ENCODE results near the gene UNC119.

UNC119 gene

GRCh38 chr17:28544402-28545140 lies 7.9 kb downstream of the UNC119 start:
- no peak for DNase-seq (ENCODE audit: low read depth)

GRCh38 chr17:28541439-28541838 lies 11.0 kb downstream of the UNC119 start:
- no peak for DNase-seq (ENCODE audit: low read depth)

GRCh38 chr17:28540231-28540630 lies 12.2 kb downstream of the UNC119 start:
- DNase-seq (ENCODE audit: low read depth): no peak

GRCh38 chr17:28538296-28538895 lies 14.0 kb downstream of the UNC119 start:
- DNase-seq (ENCODE audit: low read depth): no peak

GRCh38 chr17:28537219-28537610 lies 15.2 kb downstream of the UNC119 start:
- DNase-seq (ENCODE audit: low read depth): no peak

GRCh38 chr17:28536532-28537218 lies 15.7 kb downstream of the UNC119 start:
- DNase-seq (ENCODE audit: low read depth): no peak

GRCh38 chr17:28534740-28535375 lies 17.6 kb downstream of the UNC119 start:
- no peak for DNase-seq (ENCODE audit: low read depth)

- no peak for DNase-seq (ENCODE audit: low read depth)
Observed at GRCh38 chr17:28533091-28533807, 19.2 kb downstream of the UNC119 start.

GRCh38 chr17:28532050-28532960 lies 20.1 kb downstream of the UNC119 start:
- DNase-seq (ENCODE audit: low read depth): no peak

GRCh38 chr17:28530926-28531325 lies 21.5 kb downstream of the UNC119 start:
- no peak for DNase-seq (ENCODE audit: low read depth)

GRCh38 chr17:28530250-28530649 lies 22.2 kb downstream of the UNC119 start:
- no peak for DNase-seq (ENCODE audit: low read depth)

- no peak for DNase-seq (ENCODE audit: low read depth)
Observed at GRCh38 chr17:28529013-28529400, 23.4 kb downstream of the UNC119 start.

GRCh38 chr17:28528327-28529012 lies 24.0 kb downstream of the UNC119 start:
- DNase-seq (ENCODE audit: low read depth): no peak

GRCh38 chr17:28527859-28528258 lies 24.6 kb downstream of the UNC119 start:
- no peak for DNase-seq (ENCODE audit: low read depth)

- DNase-seq (ENCODE audit: low read depth): no peak
Observed at GRCh38 chr17:28527181-28527681, 25.2 kb downstream of the UNC119 start.

GRCh38 chr17:28526381-28526780 lies 26.0 kb downstream of the UNC119 start:
- DNase-seq (ENCODE audit: low read depth): no peak

- peak; percentile 36 for DNase-seq (ENCODE audit: low read depth)
Observed at GRCh38 chr17:28524476-28525424, 27.7 kb downstream of the UNC119 start.

GRCh38 chr17:28523876-28524275 lies 28.5 kb downstream of the UNC119 start:
- DNase-seq (ENCODE audit: low read depth): no peak

GRCh38 chr17:28523186-28523585 lies 29.2 kb downstream of the UNC119 start:
- DNase-seq (ENCODE audit: low read depth): no peak

All from stromal cell of bone marrow (primary cell).